ENCODE data around the gene ZMAT5.

ZMAT5 gene

DNA sequence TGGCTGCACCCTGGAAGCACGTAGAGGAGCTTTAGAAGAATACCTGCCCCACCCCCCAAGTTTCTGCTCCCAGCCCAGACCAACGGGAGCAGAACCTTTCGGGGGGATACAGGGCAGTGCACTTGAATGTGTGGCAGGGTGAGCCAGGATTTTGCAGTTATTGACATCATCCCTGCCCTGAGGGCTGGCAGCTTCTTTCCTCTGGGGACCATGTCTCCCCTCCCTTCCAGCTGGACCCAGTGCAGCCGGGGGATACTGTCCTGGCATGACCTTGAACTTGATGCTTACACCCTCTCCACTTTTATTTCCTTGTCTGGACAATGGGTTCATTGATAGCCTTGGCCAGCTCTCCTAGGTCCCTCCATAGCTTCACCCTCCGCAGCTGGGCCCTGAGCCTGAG, 51.1 kb downstream of the ZMAT5 start:
- 0 out of 2 replicates have a peak, but pooled peaks cover 4% of the 10 kb centered on the region for H3K4me1 ChIP-seq
- no peak overlapping the region for H3K9ac ChIP-seq
- peaks cover 48% of the 10 kb centered on the region; the same call in 1 of the 2 replicates for H4K20me1 ChIP-seq
- H3K9me3 ChIP-seq = no peaks in the 10 kb centered on the region
- TF ChIP-seq Cebpa-rat (IDR thresholded peaks at IDR 0.05) = no peak
- no peak overlapping the region for H3K27ac ChIP-seq
- H3K27me3 ChIP-seq = peaks cover 60% of the 10 kb centered on the region
- no peaks in the 10 kb centered on the region for H3K36me3 ChIP-seq
- H3K4me2 ChIP-seq = no peak overlapping the region
- H3K4me3 ChIP-seq = no peak overlapping the region

- H3K9me3 ChIP-seq = no peaks in the 10 kb centered on the region
- no peak for TF ChIP-seq Cebpa-rat (IDR thresholded peaks at IDR 0.05)
- peak overlapping the region; percentile 0; the same call in 1 of the 2 replicates for H3K4me2 ChIP-seq
- H3K4me3 ChIP-seq = no peak overlapping the region
- no peaks in the 10 kb centered on the region for H3K36me3 ChIP-seq
- H3K9ac ChIP-seq = no peak overlapping the region
- H3K27me3 ChIP-seq = peaks cover 56% of the 10 kb centered on the region
- H3K4me1 ChIP-seq = 0 out of 2 replicates have a peak, but pooled peaks cover 3% of the 10 kb centered on the region
- H4K20me1 ChIP-seq = peaks cover 46% of the 10 kb centered on the region; the same call in 1 of the 2 replicates
- H3K27ac ChIP-seq = no peak overlapping the region
These were observed 51.6 kb downstream of the ZMAT5 start for GRCh38 chr22:29715240-29715639.

GRCh38 chr22:29713156-29713727, 53.6 kb downstream of the ZMAT5 start:
- Histone ChIP-seq H3K9me3 (no peaks in the 10 kb centered on the region), H3K4me1 (no peaks in the 10 kb centered on the region), H3K9ac (no peak overlapping the region), H3K27me3 (peaks cover 36% of the 10 kb centered on the region), H3K4me3 (no peak overlapping the region), H3K27ac (no peak overlapping the region), H4K20me1 (peaks cover 29% of the 10 kb centered on the region; the same call in 1 of the 2 replicates), H3K4me2 (no peak overlapping the region), H3K36me3 (no peaks in the 10 kb centered on the region)
- TF ChIP-seq Cebpa-rat (IDR thresholded peaks at IDR 0.05) = no peak

- no peak overlapping the region for H3K4me3 ChIP-seq
- H3K9ac ChIP-seq = no peak overlapping the region
- H4K20me1 ChIP-seq = peaks cover 17% of the 10 kb centered on the region; the same call in 1 of the 2 replicates
- peaks cover 6% of the 10 kb centered on the region for H3K4me1 ChIP-seq
- peaks cover 24% of the 10 kb centered on the region for H3K27me3 ChIP-seq
- no peaks in the 10 kb centered on the region for H3K36me3 ChIP-seq
- no peak overlapping the region for H3K4me2 ChIP-seq
- H3K9me3 ChIP-seq = no peaks in the 10 kb centered on the region
- H3K27ac ChIP-seq = no peak overlapping the region
- no peak for TF ChIP-seq Cebpa-rat (IDR thresholded peaks at IDR 0.05)
These were observed 54.7 kb downstream of the ZMAT5 start for GRCh38 chr22:29712119-29712518.

DNA sequence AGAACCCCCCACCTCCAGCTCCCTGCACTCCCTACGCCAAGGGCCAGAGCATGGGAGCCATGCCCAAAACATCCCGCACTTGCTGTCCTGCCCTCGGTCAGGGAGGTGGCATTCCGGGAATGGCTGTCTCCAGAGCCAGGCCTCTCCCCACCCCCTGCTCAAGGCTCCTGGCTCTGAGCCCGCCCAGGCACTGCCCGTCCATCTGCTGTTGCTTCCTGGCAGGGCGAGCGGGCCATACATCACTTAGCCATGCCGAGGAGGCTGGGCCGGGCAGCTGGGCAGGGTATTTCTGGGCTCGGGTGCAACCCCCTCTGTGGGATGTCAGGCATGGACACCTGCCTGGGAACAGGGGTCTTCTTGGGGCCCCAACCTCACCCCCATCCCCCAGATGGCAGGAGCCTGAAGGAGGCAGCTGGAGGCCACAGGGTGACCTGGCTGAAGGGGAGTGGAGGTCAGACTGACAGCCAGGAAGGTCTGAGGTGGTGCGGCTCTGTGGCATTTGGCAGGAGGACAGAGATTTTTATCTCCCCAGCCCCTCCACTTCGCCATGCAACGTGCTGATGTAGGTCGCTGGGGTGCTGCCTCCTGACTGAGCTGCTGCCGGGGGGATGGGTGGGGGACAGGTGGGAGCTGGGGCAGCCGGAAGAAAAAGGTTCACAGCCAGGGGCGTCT, 55.7 kb downstream of the ZMAT5 start:
- Histone ChIP-seq H3K9me3 (no peaks in the 10 kb centered on the region), H3K27me3 (peaks cover 17% of the 10 kb centered on the region; the same call in 1 of the 2 replicates), H3K27ac (no peak overlapping the region), H3K9ac (no peak overlapping the region), H3K36me3 (no peaks in the 10 kb centered on the region), H4K20me1 (peaks cover 10% of the 10 kb centered on the region; the same call in 1 of the 2 replicates), H3K4me1 (peaks cover 17% of the 10 kb centered on the region), H3K4me3 (no peak overlapping the region), H3K4me2 (no peak overlapping the region)
- no peak for TF ChIP-seq Cebpa-rat (IDR thresholded peaks at IDR 0.05)

GRCh38 chr22:29710193-29710592, 56.6 kb downstream of the ZMAT5 start:
- H3K27me3 ChIP-seq = peaks cover 8% of the 10 kb centered on the region; the same call in 1 of the 2 replicates
- no peak overlapping the region for H3K4me2 ChIP-seq
- peaks cover 2% of the 10 kb centered on the region; the same call in 1 of the 2 replicates for H4K20me1 ChIP-seq
- no peak overlapping the region for H3K9ac ChIP-seq
- H3K9me3 ChIP-seq = no peaks in the 10 kb centered on the region
- no peak overlapping the region for H3K4me3 ChIP-seq
- H3K4me1 ChIP-seq = peaks cover 26% of the 10 kb centered on the region
- TF ChIP-seq Cebpa-rat (IDR thresholded peaks at IDR 0.05) = no peak
- no peak overlapping the region for H3K27ac ChIP-seq
- no peaks in the 10 kb centered on the region for H3K36me3 ChIP-seq

DNA sequence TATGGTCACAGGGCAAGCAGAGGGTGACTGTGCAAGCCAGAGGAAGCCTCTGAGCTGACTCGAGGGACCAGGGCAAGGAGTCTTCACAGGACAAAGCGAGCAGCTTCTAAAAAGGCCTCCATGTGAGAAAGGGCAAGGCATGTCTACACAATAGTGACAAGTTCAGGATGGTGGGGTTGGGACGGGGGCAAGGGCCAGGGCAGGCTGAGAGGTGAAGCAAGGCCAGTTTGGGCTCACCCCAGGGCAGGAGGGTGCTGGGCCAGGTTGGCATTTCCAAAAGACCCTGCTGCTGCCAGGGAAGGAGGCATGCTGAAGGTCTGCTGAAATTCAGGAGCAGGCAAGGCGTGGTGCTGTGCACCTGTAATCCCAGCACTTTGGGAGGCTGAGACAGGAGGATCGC, 59.3 kb downstream of the ZMAT5 start:
- no peak overlapping the region for H3K4me3 ChIP-seq
- peaks cover 50% of the 10 kb centered on the region for H3K4me1 ChIP-seq
- no peaks in the 10 kb centered on the region for H3K27me3 ChIP-seq
- no peak overlapping the region for H3K27ac ChIP-seq
- no peaks in the 10 kb centered on the region for H3K9me3 ChIP-seq
- peak overlapping the region; percentile 89 for H3K4me2 ChIP-seq
- TF ChIP-seq Cebpa-rat (IDR thresholded peaks at IDR 0.05) = no peak
- no peaks in the 10 kb centered on the region for H4K20me1 ChIP-seq
- H3K36me3 ChIP-seq = no peaks in the 10 kb centered on the region
- no peak overlapping the region for H3K9ac ChIP-seq

DNA sequence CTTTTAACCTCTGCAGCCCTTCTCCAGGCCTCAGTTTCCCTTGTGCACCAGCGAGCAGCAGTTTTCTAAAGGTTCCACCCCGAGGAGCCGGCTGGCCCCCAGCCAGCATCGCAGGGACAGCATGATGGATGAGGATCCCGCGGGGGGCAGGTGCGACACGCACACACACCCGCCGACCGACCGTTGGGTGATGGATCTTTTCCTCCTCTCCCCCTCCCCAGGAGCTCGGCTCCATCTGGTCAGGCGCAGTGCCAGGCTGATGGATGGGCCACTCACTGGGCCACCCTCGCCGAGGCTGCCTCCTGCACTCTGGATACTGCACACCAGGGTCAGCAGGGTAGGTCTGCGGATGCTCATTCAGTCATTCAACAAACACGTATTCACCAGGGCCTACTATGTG, 59.8 kb downstream of the ZMAT5 start:
- Histone ChIP-seq H3K4me1 (peaks cover 54% of the 10 kb centered on the region), H3K4me2 (peak overlapping the region; percentile 89), H3K36me3 (no peaks in the 10 kb centered on the region), H3K9ac (peak overlapping the region; percentile 12; the same call in 1 of the 2 replicates), H3K27me3 (no peaks in the 10 kb centered on the region), H3K4me3 (no peak overlapping the region), H4K20me1 (no peaks in the 10 kb centered on the region), H3K9me3 (no peaks in the 10 kb centered on the region), H3K27ac (no peak overlapping the region)
- no peak for TF ChIP-seq Cebpa-rat (IDR thresholded peaks at IDR 0.05)

DNA sequence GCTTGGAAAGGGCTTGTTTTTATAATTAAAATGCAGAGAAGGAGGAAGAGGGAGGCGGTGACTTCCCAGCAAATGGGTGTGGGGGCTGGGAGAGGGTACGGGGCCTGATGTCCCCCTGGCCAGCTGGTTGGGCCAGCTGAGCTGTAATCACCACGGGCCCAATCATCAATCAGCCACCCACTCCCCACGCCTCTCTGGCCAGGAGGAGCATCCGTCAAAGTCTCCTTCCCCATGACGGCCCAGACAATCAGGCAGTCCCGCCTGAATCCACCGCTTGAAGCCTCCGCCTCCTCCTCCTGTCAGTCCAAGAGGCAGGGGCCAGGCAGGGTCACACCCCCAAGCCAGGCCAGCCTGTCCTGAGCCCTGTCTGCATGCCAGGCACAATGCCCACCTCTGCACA, 60.3 kb downstream of the ZMAT5 start:
- Histone ChIP-seq H3K9ac (peak overlapping the region; percentile 12; the same call in 1 of the 2 replicates), H3K27ac (no peak overlapping the region), H4K20me1 (no peaks in the 10 kb centered on the region), H3K4me3 (no peak overlapping the region), H3K36me3 (no peaks in the 10 kb centered on the region), H3K27me3 (no peaks in the 10 kb centered on the region), H3K4me2 (peak overlapping the region; percentile 89), H3K4me1 (peaks cover 60% of the 10 kb centered on the region), H3K9me3 (no peaks in the 10 kb centered on the region)
- no peak for TF ChIP-seq Cebpa-rat (IDR thresholded peaks at IDR 0.05)

- peaks cover 68% of the 10 kb centered on the region for H3K4me1 ChIP-seq
- no peaks in the 10 kb centered on the region for H3K9me3 ChIP-seq
- no peak for TF ChIP-seq Cebpa-rat (IDR thresholded peaks at IDR 0.05)
- H4K20me1 ChIP-seq = no peaks in the 10 kb centered on the region
- H3K9ac ChIP-seq = peak overlapping the region; percentile 62; the same call in 1 of the 2 replicates
- H3K27me3 ChIP-seq = no peaks in the 10 kb centered on the region
- no peak overlapping the region for H3K4me3 ChIP-seq
- peak overlapping the region; percentile 89 for H3K4me2 ChIP-seq
- H3K27ac ChIP-seq = peak overlapping the region; percentile 73
- no peaks in the 10 kb centered on the region for H3K36me3 ChIP-seq
These were observed 61.2 kb downstream of the ZMAT5 start for GRCh38 chr22:29705651-29706050.

Measured in BLaER1 (cell line).